Testis (tissue), 3 donors: ENCODE results near the gene SSBP3. TPM values are rescaled to one million over a fixed set of nuclear protein-coding genes. Genes with fewer than 3 reads are reported as not detected.

Source experiments
- DNase-seq: peaks from one replicate; pipeline ENCODE4 v3.0.0-alpha.2; 2019
- H3K27ac ChIP-seq, 2 donors: fragments of 200-600 bp; sonication (generic); one replicate each; pipeline ENCODE4 v1.5.1; 2019
- H3K27me3 ChIP-seq: fragments of 200-600 bp; sonication (generic); one replicate; pipeline ENCODE4 v1.5.1; 2019
- H3K36me3 ChIP-seq: fragments of 200-600 bp; sonication (generic); one replicate; pipeline ENCODE4 v1.5.1; 2017; ENCODE audit warnings: low read depth; ENCODE audit errors: missing control alignments
- H3K4me1 ChIP-seq: fragments of 200-600 bp; sonication (generic); one replicate; pipeline ENCODE4 v1.5.1; 2019
- H3K4me3 ChIP-seq, 2 donors: fragments of 200-600 bp; sonication (generic); one replicate each; pipeline ENCODE4 v1.5.1; 2017 to 2019
- H3K9me3 ChIP-seq: fragments of 200-600 bp; sonication (generic); one replicate; pipeline ENCODE4 v1.5.1; 2017
- CTCF ChIP-seq, 3 experiments: fragments of 450-650 bp in 2 of 3; fragments of 200-600 bp in 1 of 3; sonication (generic) in 1 of 3; IDR thresholded peaks; one replicate each; pipeline ENCODE4 v1.5.1; 2016 to 2019; ENCODE audit warnings: antibody characterized with exemption in 3 of 3, mild to moderate bottlenecking in 2 of 3, moderate library complexity in 1 of 3
- POLR2A ChIP-seq: fragments of 450-650 bp; IDR thresholded peaks from one replicate; pipeline ENCODE4 v1.6.1; 2017; ENCODE audit warnings: antibody characterized with exemption, mild to moderate bottlenecking, moderate library complexity
- WGBS, 2 donors: methylation state at CpG; one replicate each; pipeline ENCODE4 v1.1.5; 2018; 5-methylcytosine and 5-hydroxymethylcytosine counted together
- intact Hi-C: fragments of 100-400 bp; cut with DNase I; formaldehyde crosslinking; loops from one replicate; pipeline ENCODE4 v1.15.1; 2023; ENCODE audit warnings: low total_unique reads
- polyA plus RNA-seq: library from polyadenylated mRNA; stranded (reverse); fragments of 350-450 nt; fragmentation: Illumina TruSeq; extraction: RNeasy Lipid Tissue Mini Kit (QIAGEN cat#74804); gene quantifications from one replicate; pipeline ENCODE4 v1.2.3, GENCODE V29; 2014; ENCODE audit warnings: low read depth, low replicate concordance; ENCODE audit not compliant: insufficient read depth
- total RNA-seq, 2 donors: library from RNA; depleted of rRNA; stranded (reverse); fragments of >200 nt; gene quantifications; one replicate each; pipeline ENCODE4 v1.2.3, GENCODE V29; 2016

SSBP3 gene
- total and polyA plus RNA-seq, 3 donors from 2014 or later: 88.8 to 99.0 (median 91.6) TPM

- peaks cover 49% of the 10 kb centered on the region for H3K4me1 ChIP-seq
- intact Hi-C loops: no loop called here
- no peak overlapping the region for H3K4me3 ChIP-seq
- 77 to 81% methylated on average over 7 of the region's 7 CpGs for WGBS, 2 donors
- no peak for TF ChIP-seq CTCF (IDR thresholded peaks at IDR 0.05)
- no peak for TF ChIP-seq POLR2A
- H3K27ac ChIP-seq: no peak overlapping the region
- H3K36me3 ChIP-seq: no peaks in the 10 kb centered on the region
- H3K27me3 ChIP-seq: no peaks in the 10 kb centered on the region
- no peak for DNase-seq
- no peaks in the 10 kb centered on the region for H3K9me3 ChIP-seq
Measured at GRCh38 chr1:54337928-54338327, 68.3 kb downstream of the SSBP3 start.

- no peaks in the 10 kb centered on the region for H3K36me3 ChIP-seq
- H3K27ac ChIP-seq: no peak overlapping the region
- no peak for TF ChIP-seq CTCF (IDR thresholded peaks at IDR 0.05)
- no peak for TF ChIP-seq POLR2A
- H3K27me3 ChIP-seq: no peaks in the 10 kb centered on the region
- WGBS, 2 donors: 90 to 92% methylated on average over 7 of the region's 7 CpGs
- H3K4me1 ChIP-seq: peaks cover 49% of the 10 kb centered on the region
- H3K4me3 ChIP-seq: no peak overlapping the region
- no peak for DNase-seq
- intact Hi-C loops: no loop called here
- no peaks in the 10 kb centered on the region for H3K9me3 ChIP-seq
Measured at GRCh38 chr1:54337034-54337433, 69.2 kb downstream of the SSBP3 start.

- no peak for TF ChIP-seq CTCF (IDR thresholded peaks at IDR 0.05)
- TF ChIP-seq POLR2A: no peak
- H3K27ac ChIP-seq: peak overlapping the region in 1 of 2 donors; percentile 66
- no peaks in the 10 kb centered on the region for H3K9me3 ChIP-seq
- 66 to 75% methylated on average over 5 of the region's 5 CpGs for WGBS, 2 donors
- no peaks in the 10 kb centered on the region for H3K27me3 ChIP-seq
- intact Hi-C loops: no loop called here
- no peak overlapping the region for H3K4me3 ChIP-seq
- DNase-seq: no peak
- H3K36me3 ChIP-seq: no peaks in the 10 kb centered on the region
- H3K4me1 ChIP-seq: peaks cover 52% of the 10 kb centered on the region
Measured at GRCh38 chr1:54336116-54336515, 70.1 kb downstream of the SSBP3 start.

GRCh38 chr1:54335755-54336108 lies 70.5 kb downstream of the SSBP3 start:
- Histone ChIP-seq H3K4me1 (peaks cover 52% of the 10 kb centered on the region), H3K27me3 (no peaks in the 10 kb centered on the region), H3K9me3 (no peaks in the 10 kb centered on the region), H3K36me3 (no peaks in the 10 kb centered on the region), H3K27ac (peak overlapping the region in 1 of 2 donors; percentile 66), H3K4me3 (no peak overlapping the region)
- TF ChIP-seq CTCF (IDR thresholded peaks at IDR 0.05) (no peak), POLR2A (no peak)
- 30 to 51% methylated on average over 7 of the region's 7 CpGs for whole genome bisulfite sequencing, 2 donors
- intact Hi-C loops: no loop called here
- peak; percentile 43 for DNase-seq

- TF ChIP-seq POLR2A: no peak
- 34 to 48% methylated on average over 13 of the region's 13 CpGs for WGBS, 2 donors
- no peaks in the 10 kb centered on the region for H3K36me3 ChIP-seq
- no peaks in the 10 kb centered on the region for H3K27me3 ChIP-seq
- intact Hi-C loops: no loop called here
- no peak for DNase-seq
- H3K9me3 ChIP-seq: no peaks in the 10 kb centered on the region
- peaks cover 55% of the 10 kb centered on the region for H3K4me1 ChIP-seq
- peak overlapping the region in 1 of 2 donors; percentile 66 for H3K27ac ChIP-seq
- no peak overlapping the region for H3K4me3 ChIP-seq
Measured at GRCh38 chr1:54335011-54335754, 71.0 kb downstream of the SSBP3 start.
